Naive B cell (primary cell): ENCODE results near the gene GOT1. TPM values are rescaled to one million over a fixed set of nuclear protein-coding genes. Genes with fewer than 3 reads are reported as not detected.

Experiments used
- ATAC-seq, 2 donors: fragments of 150-1000 bp; cut with Tn5 transposase; 2 replicates each; pipeline ENCODE4 v1.10.0; 2021; ENCODE audit warnings: low read depth in 2 of 2, mild to moderate bottlenecking in 2 of 2, moderate library complexity in 2 of 2
- DNase-seq: peaks from one replicate; pipeline ENCODE4 v3.0.0; 2022
- H3K27ac Mint-ChIP-seq, 6 donors: one replicate each; pipeline ENCODE4 v1.8.0; 2020 to 2022; ENCODE audit warnings: mild to moderate bottlenecking in 6 of 6, mixed read lengths in 6 of 6, moderate library complexity in 5 of 6, inconsistent platforms in 2 of 6
- H3K27me3 Mint-ChIP-seq, 3 donors: one replicate each; pipeline ENCODE4 v1.8.0; 2021 to 2022; ENCODE audit warnings: mixed read lengths in 3 of 3, mild to moderate bottlenecking in 1 of 3
- H3K36me3 Mint-ChIP-seq, 2 donors: one replicate each; pipeline ENCODE4 v1.8.0; 2020 to 2022; ENCODE audit warnings: mixed read lengths in 2 of 2, inconsistent platforms in 1 of 2, mild to moderate bottlenecking in 1 of 2
- H3K4me1 Mint-ChIP-seq, 3 donors: one replicate each; pipeline ENCODE4 v1.8.0; 2020 to 2022; ENCODE audit warnings: mixed read lengths in 3 of 3, inconsistent platforms in 1 of 3, mild to moderate bottlenecking in 1 of 3, moderate library complexity in 1 of 3
- H3K4me3 Mint-ChIP-seq, 8 donors: one replicate each; pipeline ENCODE4 v1.8.0; 2020 to 2022; ENCODE audit warnings: mild to moderate bottlenecking in 8 of 8, mixed read lengths in 8 of 8, moderate library complexity in 8 of 8, inconsistent platforms in 2 of 8
- H3K9me3 Mint-ChIP-seq, 7 donors: one replicate each; pipeline ENCODE4 v1.8.0; 2020 to 2022; ENCODE audit warnings: mixed read lengths in 7 of 7, mild to moderate bottlenecking in 5 of 7, inconsistent platforms in 2 of 7, moderate library complexity in 1 of 7
- polyA plus RNA-seq, 6 donors: library from polyadenylated mRNA; unstranded; fragments of 300-500 nt; fragmentation: Illumina TruSeq; gene quantifications; one replicate each; pipeline ENCODE4 v1.2.3, GENCODE V29; 2021; ENCODE audit warnings: low read depth in 6 of 6

The GOT1 gene
- polyA plus RNA-seq, 6 donors from 2014 or later = 8.8 to 15.5 (median 11.2) TPM

- H3K4me1 Mint-ChIP-seq = peaks cover 0 to 20% (median 10%) of the 10 kb centered on the region in 3 donors
- no peaks in the 10 kb centered on the region for H3K9me3 Mint-ChIP-seq
- H3K27me3 Mint-ChIP-seq = peaks cover 0 to 9% (median 0%) of the 10 kb centered on the region in 3 donors
- ATAC-seq (no peak), DNase-seq (no peak)
- H3K4me3 Mint-ChIP-seq = no peak overlapping the region
- H3K27ac Mint-ChIP-seq = no peak overlapping the region
- no peaks in the 10 kb centered on the region for H3K36me3 Mint-ChIP-seq
Observed at GRCh38 chr10:99358101-99358500, 72.3 kb downstream of the GOT1 start.

DNA sequence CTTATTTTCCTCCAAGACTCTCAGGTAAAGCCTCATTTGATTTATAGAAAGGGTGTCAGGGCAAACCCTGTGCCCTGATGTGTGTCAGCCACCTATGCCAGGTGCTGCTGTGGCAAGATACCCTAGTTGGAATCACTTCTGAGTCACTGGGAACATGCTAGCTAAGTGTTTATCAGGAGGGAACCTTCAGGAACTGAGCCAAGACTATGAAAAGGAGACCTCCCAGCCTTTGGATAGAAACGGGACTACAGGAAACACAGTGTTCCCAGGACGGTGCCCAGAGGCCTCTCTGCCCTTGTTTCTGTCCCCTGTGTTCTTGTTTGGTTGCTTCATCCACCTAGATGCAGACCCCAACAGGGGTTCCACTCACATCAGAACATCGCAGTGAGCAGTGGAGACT, 72.7 kb downstream of the GOT1 start:
- Mint-ChIP-seq H3K27me3 (peaks cover 0 to 9% (median 0%) of the 10 kb centered on the region in 3 donors), H3K4me1 (peaks cover 0 to 20% (median 10%) of the 10 kb centered on the region in 3 donors), H3K4me3 (no peak overlapping the region), H3K27ac (no peak overlapping the region), H3K9me3 (no peaks in the 10 kb centered on the region), H3K36me3 (no peaks in the 10 kb centered on the region)
- DNase-seq (no peak), ATAC-seq (no peak)

- H3K9me3 Mint-ChIP-seq = no peaks in the 10 kb centered on the region
- H3K27me3 Mint-ChIP-seq = peaks cover 0 to 22% (median 4%) of the 10 kb centered on the region in 3 donors
- no peaks in the 10 kb centered on the region for H3K36me3 Mint-ChIP-seq
- H3K27ac Mint-ChIP-seq = no peak overlapping the region
- DNase-seq (no peak), ATAC-seq (no peak)
- no peak overlapping the region for H3K4me3 Mint-ChIP-seq
- H3K4me1 Mint-ChIP-seq = no peaks in the 10 kb centered on the region
Observed at GRCh38 chr10:99353182-99353581, 77.2 kb downstream of the GOT1 start.

DNA sequence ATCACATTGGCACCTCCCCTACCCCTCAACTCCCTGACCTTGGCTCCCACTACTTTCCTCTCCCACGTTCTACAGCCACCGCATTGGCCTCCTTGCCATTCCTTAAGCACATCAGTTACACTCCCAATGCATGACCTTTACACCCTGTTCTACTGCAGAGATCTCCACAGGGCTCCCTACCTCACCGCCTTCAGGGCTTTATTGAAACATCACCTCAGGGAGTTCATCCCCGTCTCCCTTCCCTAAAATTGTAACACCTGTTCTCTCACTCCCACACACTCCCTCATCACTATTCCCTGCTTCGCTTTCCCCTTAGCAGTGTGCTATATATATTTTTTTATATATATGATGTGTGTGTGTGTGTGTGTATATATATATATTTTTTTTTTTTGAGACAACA, 82.8 kb downstream of the GOT1 start:
- H3K9me3 Mint-ChIP-seq = no peaks in the 10 kb centered on the region
- ATAC-seq = no peak
- H3K27me3 Mint-ChIP-seq = peaks cover 5 to 21% (median 17%) of the 10 kb centered on the region in 3 donors
- no peak overlapping the region for H3K4me3 Mint-ChIP-seq
- no peak for DNase-seq
- no peaks in the 10 kb centered on the region for H3K4me1 Mint-ChIP-seq
- H3K36me3 Mint-ChIP-seq = no peaks in the 10 kb centered on the region
- no peak overlapping the region for H3K27ac Mint-ChIP-seq

Other genes with a start within 250 kb of the GOT1 start
- not detected for gene HPSE2, start 194.8 kb downstream of the GOT1 start, polyA plus RNA-seq
- not detected for gene CNNM1, start 101.3 kb downstream of the GOT1 start, polyA plus RNA-seq
- not detected for gene NKX2-3, start 102.3 kb upstream of the GOT1 start, polyA plus RNA-seq
- 10 to 100 TPM; 18.0 to 47.8 (median 28.4) TPM for gene SLC25A28, start 189.8 kb upstream of the GOT1 start, polyA plus RNA-seq
- gene ENTPD7, start 228.9 kb upstream of the GOT1 start, polyA plus RNA-seq = under 1 TPM in 5 of 6 donors, not detected in 1; 0.32 to 0.85 (median 0.55) TPM